Ishikawa (cell line): Measurements from ENCODE around the gene MYADM.

Experiments
- CEBPB ChIP-seq: IDR thresholded peaks from 2 replicates; pipeline ENCODE4 v1.6.1; 2012
- CREB1 ChIP-seq: IDR thresholded peaks from 2 replicates; pipeline ENCODE4 v1.6.1; 2012; ENCODE audit warnings: low read depth
- EGR1 ChIP-seq: IDR thresholded peaks from 2 replicates; pipeline ENCODE4 v1.6.1; 2012
- EP300 ChIP-seq: IDR thresholded peaks from 2 replicates; pipeline ENCODE4 v1.6.1; 2012; ENCODE audit warnings: borderline replicate concordance
- FOXM1 ChIP-seq: IDR thresholded peaks from 2 replicates; pipeline ENCODE4 v1.6.1; 2012; ENCODE audit warnings: low read depth, borderline replicate concordance
- MAX ChIP-seq: IDR thresholded peaks from 2 replicates; pipeline ENCODE4 v1.6.1; 2012
- NFIC ChIP-seq: IDR thresholded peaks from 2 replicates; pipeline ENCODE4 v1.6.1; 2012
- RAD21 ChIP-seq: IDR thresholded peaks from 2 replicates; pipeline ENCODE4 v1.6.1; 2012; ENCODE audit warnings: low read depth
- REST ChIP-seq: IDR thresholded peaks from 2 replicates; pipeline ENCODE4 v1.6.1; 2012; ENCODE audit warnings: low read depth, mild to moderate bottlenecking
- TAF1 ChIP-seq: IDR thresholded peaks from 2 replicates; pipeline ENCODE4 v1.6.1; 2012; ENCODE audit warnings: low read depth, mild to moderate bottlenecking
- TCF12 ChIP-seq: IDR thresholded peaks from 2 replicates; pipeline ENCODE4 v1.6.1; 2012; ENCODE audit warnings: low read depth
- TEAD4 ChIP-seq: IDR thresholded peaks from 2 replicates; pipeline ENCODE4 v1.6.1; 2012
- USF1 ChIP-seq: IDR thresholded peaks from 2 replicates; pipeline ENCODE4 v1.6.1; 2012
- YY1 ChIP-seq: IDR thresholded peaks from 2 replicates; pipeline ENCODE4 v1.6.1; 2012; ENCODE audit warnings: low read depth
- ZBTB7A ChIP-seq: IDR thresholded peaks from 2 replicates; pipeline ENCODE4 v1.6.1; 2012; ENCODE audit warnings: low read depth

Gene MYADM

GRCh38 chr19:53898166-53898565 lies 30.5 kb downstream of the MYADM start:
- TF ChIP-seq TCF12 (no peak), YY1 (no peak), MAX (no peak), CEBPB (no peak), EP300 (no peak)

- TF ChIP-seq CREB1 (no peak), CEBPB (no peak), ZBTB7A (no peak), REST (no peak), TCF12 (no peak), RAD21 (no peak), FOXM1 (no peak), YY1 (no peak), EP300 (no peak), USF1 (no peak)
These were observed 31.1 kb downstream of the MYADM start for GRCh38 chr19:53898636-53899341.

GRCh38 chr19:53900191-53900860 lies 32.6 kb downstream of the MYADM start:
- TF ChIP-seq USF1 (no peak), EGR1 (no peak), YY1 (no peak), FOXM1 (no peak), ZBTB7A (no peak), REST (no peak), TCF12 (no peak), CREB1 (no peak), MAX (no peak)

- TF ChIP-seq TAF1 = no peak
- no peak for TF ChIP-seq CEBPB
- peak; percentile 91 for TF ChIP-seq REST
These were observed 35.5 kb downstream of the MYADM start for GRCh38 chr19:53903055-53903680.

- no peak for TF ChIP-seq TEAD4
- TF ChIP-seq YY1 = no peak
- TF ChIP-seq CREB1 = no peak
- TF ChIP-seq EGR1 = no peak
- no peak for TF ChIP-seq NFIC
- TF ChIP-seq REST = no peak
- TF ChIP-seq ZBTB7A = no peak
- no peak for TF ChIP-seq CEBPB
- TF ChIP-seq FOXM1 = no peak
- no peak for TF ChIP-seq EP300
- no peak for TF ChIP-seq USF1
- no peak for TF ChIP-seq TAF1
- TF ChIP-seq TCF12 = no peak
- no peak for TF ChIP-seq MAX
- TF ChIP-seq RAD21 = no peak
These were observed 37.2 kb downstream of the MYADM start for GRCh38 chr19:53904909-53905308.
